ENCODE results near the gene THAP4.
"Not testable (repeated sequence)": the region's sequence is repeated elsewhere in the genome, so short reads cannot be mapped to it uniquely, and the experiment has no call there.

The THAP4 gene

DNA sequence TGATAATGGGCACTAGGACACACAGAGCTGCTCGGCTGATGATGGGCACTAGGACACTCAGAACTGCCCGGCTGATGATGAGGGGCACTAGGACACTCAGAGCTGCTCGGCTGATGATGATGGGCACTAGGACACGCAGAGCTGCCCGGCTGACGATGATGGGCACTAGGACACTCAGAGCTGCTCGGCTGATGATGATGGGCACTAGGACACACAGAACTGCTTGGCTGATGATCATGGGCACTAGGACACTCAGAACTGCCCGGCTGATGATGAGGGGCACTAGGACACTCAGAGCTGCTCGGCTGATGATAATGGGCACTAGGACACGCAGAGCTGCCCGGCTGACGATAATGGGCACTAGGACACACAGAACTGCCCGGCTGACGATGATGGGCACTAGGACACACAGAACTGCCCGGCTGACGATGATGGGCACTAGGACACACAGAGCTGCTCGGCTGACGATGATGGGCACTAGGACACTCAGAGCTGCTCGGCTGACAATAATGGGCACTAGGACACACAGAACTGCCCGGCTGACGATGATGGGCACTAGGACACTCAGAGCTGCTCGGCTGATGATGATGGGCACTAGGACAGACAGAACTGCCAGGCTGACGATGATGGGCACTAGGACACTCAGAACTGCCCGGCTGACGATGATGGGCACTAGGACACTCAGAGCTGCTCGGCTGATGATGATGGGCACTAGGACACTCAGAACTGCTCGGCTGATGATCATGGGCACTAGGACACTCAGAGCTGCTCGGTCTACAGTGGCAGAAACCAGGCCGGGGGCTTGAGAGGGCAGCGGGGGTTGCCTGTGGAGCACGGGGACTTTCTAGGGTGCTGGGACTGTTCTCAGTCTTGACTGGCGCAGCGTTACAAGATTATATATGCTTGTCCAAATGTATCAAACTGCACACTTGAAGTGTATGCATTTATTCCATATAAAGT lies 46.2 kb downstream of the THAP4 start:
- not testable (repeated sequence) for FAIRE-seq; DNase-seq (ENCODE audit: low spot score)

DNA sequence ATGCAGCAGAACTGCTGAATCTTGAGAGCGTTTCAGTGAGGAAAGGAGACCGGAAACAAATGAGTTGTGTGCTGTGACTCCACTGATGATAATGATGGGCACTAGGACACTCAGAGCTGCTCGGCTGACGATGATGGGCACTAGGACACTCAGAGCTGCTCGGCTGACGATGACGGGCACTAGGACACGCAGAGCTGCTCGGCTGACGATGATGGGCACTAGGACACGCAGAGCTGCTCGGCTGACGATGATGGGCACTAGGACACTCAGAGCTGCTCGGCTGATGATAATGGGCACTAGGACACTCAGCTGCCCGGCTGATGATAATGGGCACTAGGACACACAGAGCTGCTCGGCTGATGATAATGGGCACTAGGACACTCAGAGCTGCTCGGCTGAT lies 47.1 kb downstream of the THAP4 start:
- FAIRE-seq = not testable (repeated sequence)

DNA sequence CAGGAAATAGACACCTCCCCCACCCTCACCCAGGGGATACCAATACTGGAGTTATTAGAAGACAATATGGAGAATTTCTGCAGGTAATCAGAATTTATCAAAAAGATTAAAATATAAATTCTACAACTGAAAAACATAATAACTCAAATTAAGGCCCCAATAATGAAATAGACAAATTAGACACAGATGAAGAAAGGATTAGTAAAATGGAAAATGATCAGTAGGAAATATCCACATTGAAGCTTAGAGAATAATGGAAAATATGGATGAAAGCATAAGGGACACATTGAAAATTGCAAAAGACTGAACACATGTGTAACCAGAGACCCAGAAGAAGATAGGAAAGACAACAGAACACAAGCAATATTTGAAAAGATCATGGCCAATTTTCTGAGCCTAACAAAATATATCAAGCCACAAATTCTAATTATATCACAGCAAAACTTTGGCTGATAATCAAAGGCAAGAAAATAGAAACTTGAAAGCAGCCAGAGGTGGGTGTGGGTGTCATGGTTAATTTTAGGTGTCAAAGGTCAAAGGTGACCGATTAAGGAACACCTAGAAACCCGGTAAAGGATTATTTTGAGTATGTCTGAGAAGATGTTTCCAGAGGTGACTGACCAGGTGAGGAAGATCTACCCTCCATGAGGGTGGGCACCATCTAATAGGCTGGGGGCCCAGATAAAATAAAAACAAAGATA lies 50.2 kb downstream of the THAP4 start:
- FAIRE-seq = no peak
- peak; percentile 45 for DNase-seq (ENCODE audit: low spot score)

More for the DNA sequence above, 47.1 kb downstream of the THAP4 start:
- not testable (repeated sequence) for DNase-seq (ENCODE audit: low spot score)

DNA sequence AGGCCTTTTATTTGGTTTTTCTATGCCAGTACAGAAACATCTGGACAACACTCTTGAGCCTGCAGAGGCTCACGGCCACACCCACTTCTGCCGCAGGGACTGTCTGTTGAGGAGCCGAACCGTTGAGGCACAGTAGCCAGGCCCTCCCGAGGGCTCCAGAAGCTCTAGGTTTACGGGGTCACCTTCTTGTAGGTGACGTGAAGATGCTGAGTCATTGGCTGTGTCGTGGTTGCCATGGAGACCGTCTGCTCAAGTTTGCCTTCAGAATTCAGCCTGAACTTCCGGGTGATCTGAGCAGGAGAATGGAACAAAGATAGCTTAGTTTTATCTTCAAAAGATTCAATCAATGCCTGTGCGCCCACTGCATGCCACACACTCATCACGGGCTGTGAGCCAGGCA lies 52.5 kb downstream of the THAP4 start:
- no peak for FAIRE-seq
- DNase-seq (ENCODE audit: low spot score) = peak; percentile 34

DNA sequence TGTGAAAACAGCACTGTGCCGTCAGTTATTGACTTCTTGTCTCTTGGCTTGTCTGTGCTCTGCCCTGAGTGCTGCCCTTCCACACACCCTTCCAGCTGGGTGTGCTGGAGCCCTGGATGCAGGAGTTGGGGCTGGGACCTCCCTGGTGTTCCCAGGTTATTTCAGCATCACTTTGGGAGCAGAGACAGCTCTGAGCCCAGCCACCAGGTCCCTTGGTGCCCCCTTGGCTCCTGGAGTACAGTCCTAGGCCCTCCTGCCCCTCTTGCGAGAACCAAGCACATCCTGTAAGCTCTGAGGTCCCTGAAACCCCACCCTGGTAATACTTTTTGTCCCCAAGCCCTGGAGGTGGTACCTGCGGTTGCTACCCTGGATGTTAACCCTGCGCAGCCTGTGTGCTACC lies 54.2 kb downstream of the THAP4 start:
- DNase-seq (ENCODE audit: low spot score) (no peak), FAIRE-seq (no peak)

DNA sequence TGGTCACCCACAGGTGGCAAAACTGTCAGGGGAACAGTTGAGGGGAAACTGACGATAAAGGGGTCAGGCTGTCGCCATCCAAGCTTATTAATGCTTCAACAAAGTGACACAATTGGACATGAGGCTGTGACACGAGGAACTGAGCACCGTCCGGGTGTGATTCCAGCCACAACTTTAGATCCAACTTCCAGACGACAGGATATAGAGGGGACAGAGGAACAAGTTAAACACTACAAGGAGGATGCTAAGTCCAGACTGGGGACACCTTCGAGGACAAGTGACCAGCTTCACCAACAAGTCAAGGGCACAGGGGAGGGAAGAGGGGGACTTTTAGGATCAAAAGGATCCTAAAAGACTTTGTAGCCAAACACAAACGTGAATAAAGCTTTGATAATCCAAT lies 54.6 kb downstream of the THAP4 start:
- DNase-seq (ENCODE audit: low spot score) (no peak), FAIRE-seq (no peak)

DNA sequence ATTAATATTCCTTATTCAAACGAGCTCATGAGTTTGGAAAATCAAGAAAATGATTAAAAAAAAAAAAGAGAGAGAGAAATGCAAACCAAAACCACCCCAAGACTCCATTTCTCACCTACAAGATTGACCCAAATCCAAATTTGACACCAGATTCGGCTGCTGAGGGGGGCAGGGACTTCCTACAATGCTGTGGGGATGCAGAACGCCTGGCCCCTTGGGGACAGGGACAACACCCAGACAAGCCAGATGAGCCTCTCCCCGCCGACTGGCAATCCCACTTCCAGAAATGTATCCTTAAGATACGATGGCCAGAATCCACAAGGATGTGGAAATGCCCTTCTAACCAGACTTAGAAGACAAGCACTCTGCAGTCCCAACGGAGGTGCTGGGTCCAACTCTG lies 57.7 kb downstream of the THAP4 start:
- FAIRE-seq = no peak
- DNase-seq (ENCODE audit: low spot score) = no peak

DNA sequence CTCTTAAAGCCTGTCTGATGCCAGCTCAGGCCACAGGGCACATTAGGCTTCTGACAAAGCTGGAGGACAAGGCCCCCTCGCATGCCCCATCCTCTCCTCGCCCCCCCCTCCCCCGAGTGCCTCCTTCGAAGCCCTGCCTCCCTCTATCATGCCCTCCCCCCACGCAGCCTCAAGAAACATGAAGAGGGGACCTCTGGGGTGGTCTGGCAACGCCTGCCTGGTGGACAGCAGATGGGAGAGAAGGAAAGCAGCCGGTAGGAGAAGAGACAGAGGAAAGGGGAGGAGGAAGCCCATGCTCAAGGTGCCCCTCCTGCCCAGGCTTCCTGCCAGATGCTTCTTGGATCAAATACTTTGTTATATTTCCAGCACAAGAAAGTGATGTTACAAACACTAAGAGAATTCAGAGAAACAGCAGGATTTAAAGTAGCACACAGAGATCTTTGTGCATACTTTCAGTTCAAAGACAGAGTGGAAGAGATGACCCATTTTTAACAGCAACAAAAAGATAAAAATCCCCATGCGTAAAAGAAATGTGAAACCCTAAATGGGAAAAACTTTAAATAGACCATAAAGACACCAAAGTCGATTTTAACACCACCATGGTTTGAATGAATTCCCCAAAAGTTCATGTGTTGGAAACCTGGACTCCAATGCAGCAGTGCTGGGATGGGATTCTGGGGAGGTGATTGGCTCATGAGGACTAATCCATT lies 59.4 kb downstream of the THAP4 start:
- DNase-seq (ENCODE audit: low spot score) (no peak), FAIRE-seq (no peak)

DNA sequence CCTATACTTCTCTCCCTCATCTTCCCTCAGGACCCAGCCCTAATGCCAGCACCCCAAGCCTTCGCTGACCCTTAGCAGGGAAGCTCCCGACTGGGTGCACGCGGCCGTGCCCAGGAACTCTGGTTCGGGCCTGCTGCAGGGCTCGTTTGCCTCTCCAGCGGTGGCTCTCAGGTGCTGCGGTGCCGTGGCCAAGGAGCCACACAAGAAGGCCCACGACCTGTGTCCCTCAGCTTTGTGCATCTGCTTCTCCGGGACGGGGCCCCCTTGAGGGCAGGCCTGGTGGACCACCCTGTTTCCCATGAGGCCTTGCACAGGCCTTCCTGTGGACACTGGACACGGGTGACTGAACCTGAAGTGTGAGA lies 60.7 kb downstream of the THAP4 start:
- FAIRE-seq = no peak
- DNase-seq (ENCODE audit: low spot score) = no peak

DNA sequence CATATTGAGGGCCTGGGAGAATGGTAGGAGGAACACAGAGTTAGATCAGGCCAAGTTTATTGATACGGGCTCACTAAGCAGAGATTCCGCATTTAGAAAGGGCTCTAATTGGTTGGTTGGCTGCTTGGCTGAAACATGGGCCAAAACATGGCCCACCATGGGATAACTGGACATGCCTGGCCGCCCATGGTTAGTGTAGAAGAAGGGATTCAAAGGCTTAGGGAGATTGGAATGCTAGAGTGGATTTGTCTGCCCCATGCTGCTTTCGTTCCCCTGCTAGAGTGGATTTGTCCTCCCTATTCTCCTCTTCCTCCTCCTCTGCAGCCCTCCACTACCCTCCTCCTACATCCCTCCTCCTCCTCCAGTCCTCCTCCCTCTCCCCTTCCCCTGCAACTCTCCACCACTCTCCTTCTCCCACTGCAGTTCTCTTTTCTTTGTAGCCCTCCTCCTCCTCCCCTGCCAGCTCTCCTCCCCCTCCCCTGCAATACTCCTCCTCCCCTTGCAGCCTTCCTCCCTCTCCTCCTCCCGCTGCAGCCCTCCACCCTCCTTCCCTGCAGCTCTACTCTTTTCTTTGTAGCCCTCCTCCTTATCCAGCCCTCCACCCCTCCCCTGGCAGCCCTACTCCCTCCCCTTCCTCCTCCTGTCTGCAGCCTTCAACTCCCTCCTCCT lies 61.2 kb downstream of the THAP4 start:
- FAIRE-seq (no peak), DNase-seq (ENCODE audit: low spot score) (no peak)

DNA sequence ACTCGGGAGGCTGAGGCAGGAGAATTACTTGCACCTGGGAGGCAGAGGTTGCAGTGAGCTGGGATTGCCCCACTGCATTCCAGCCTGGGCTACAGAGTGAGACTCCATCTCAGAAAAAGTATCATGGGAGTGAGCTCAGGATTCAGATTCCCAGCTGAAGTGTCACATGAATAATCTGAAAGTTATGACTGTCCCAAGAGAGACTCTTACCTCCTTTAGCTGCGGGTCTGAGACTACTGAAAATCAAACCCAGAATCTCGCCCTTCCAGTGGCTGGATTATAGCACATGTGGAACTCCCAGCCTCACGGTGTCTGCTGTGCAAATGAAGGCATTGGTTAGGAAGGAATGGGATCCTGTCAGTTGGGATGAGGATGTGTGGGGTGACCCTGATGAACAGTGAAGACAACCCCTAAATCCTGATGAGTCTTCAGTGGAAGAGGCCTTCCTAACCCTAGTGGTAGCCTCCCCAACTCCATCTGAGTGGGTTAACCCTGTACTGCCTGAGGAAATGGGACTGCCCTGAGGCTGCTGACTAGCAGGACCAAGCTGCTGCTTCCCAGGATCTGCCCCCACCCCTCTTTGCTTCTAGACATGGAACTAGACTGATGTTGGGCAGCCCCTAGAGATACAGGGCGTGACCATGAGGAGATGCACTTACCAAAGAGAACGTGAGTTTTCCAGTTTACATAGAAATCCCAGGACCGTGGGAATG lies 61.9 kb downstream of the THAP4 start:
- DNase-seq (ENCODE audit: low spot score) (no peak), FAIRE-seq (no peak)

DNA sequence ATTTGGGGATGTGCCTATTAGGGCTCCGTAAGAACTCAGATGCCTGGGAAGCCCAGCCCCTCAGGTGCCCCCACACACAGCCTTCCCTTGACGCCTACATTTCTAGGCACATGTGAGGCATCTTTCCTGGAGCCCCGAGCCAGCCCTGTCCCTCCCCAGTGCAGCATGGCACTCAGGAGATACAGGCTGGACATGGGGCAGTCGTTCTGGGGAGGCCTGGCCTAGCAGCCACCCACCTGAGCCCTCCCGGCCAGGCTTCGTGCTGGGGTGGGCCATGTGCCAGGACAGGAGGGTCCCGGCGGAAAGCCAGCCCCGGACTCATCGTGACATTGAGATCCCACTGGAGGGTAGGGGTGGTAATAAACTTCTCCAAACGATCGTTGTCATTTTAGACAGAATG lies 63.2 kb downstream of the THAP4 start:
- DNase-seq (ENCODE audit: low spot score) (no peak), FAIRE-seq (no peak)

DNA sequence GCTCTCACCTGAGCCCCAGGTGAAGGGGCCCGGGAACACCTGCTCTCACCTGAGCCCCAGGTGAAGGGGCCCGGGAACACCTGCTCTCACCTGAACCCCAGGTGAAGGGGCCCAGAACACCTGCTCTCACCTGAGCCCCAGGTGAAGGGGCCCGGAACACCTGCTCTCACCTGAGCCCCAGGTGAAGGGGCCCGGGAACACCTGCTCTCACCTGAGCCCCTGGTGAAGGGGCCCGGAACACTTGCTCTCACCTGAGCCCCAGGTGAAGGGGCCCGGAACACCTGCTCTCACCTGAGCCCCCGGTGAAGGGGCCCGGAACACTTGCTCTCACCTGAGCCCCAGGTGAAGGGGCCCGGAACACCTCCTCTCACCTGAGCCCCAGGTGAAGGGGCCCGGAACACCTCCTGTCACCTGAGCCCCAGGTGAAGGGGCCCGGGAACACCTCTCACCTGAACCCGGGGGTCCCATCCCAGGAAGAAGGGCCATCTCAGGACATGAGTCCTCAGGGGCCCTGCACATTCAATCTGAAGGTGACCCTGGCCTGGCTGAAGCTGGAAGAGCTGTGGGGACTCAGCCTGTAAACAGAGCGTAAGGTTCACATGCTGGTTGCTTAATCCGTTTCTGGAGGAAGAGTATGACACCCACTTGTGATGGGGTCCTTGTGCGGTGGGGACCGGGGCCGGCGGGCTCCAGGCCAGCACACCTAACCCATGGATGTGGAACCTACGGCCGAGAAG lies 63.9 kb downstream of the THAP4 start:
- DNase-seq (ENCODE audit: low spot score); FAIRE-seq: not testable (repeated sequence)

DNA sequence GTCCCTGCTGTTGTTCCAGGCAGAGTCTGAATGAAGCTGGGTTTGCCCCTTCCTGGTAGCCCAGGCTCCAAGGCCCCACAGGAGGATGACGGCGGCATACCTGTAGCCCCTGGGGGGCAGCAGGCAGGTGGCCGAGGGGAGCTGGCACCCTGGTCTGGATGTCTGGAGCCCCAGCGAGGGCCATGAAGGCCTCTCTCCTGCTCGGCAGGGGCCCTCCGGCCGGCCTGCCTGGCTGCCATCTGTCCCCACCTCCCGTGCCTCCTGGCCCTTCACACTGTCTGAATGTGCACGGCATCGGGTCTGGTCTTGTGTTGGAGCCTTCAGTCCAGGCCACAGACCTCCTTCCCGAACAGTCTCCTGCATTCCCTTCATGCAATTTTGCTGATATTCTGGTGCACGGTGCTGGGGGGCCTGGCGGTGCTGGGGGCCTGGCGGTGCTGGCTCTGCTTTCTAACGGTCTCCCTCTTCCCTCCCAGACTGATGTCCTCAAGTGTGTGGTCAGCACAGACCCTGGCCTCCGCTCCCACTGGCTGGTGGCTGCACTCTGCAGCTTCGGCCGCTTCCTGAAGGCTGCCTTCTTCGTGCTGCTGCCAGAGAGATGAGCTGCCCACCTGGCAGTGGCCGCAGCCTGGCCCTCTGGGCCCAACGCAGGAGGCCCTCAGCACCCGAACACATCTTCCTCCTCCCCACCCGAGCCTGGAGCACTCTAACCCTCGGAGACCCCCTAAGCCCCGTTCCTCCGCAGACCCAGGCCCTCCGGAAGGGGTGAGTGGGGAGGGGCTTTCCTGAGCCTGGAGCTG lies 64.9 kb downstream of the THAP4 start:
- FAIRE-seq (no peak), DNase-seq (ENCODE audit: low spot score) (no peak)

DNA sequence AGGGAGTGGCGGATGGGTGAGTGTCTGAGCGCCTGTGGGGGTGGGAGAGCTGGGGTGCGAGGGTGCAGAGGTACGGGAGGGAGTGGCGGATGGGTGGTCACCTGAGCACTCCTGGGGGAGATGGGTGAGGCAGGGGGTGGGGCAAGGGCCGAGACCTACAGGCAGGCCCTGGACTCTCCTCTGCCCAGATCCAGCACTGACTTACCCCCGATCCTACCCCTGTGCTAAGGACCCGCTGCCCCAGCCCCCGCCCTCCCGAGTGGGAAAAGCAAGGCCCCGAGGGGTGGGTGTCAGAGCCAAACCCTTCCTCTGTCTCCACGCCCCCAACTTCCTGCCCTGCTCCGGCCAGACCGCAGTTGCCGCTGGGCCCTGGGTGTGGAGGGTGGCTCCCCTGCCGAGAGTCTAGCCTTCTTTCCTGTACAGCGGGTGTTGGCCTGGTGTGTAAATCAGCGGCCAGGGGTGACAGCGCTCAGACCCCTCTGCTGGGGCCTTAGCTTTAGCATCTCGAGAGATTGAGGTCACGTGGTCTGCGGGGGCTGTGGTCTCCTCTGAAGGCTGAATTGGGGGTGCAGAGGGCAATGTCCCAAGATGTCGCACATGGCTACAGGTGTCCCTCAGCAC lies 65.9 kb downstream of the THAP4 start:
- no peak for DNase-seq (ENCODE audit: low spot score)
- no peak for FAIRE-seq

DNA sequence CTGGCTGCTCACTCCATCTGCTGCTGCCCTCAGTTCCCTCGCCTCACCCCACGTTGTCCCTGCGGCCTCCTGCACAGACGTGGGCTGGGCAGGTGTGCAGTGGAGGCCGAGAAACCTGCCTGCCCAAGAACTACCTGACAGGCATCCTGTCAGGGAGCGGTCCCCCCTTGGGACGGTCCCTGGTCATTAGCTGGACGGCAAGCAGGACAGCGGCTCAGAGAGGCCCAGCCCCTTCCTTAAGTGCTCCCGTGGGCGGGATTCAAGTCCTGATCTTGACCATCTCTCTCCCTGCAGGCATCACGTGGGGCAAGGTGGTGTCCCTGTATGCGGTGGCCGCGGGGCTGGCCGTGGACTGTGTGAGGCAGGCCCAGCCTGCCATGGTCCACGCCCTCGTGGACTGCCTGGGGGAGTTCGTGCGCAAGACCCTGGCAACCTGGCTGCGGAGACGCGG lies 67.1 kb downstream of the THAP4 start:
- no peak for FAIRE-seq
- DNase-seq (ENCODE audit: low spot score) = no peak

DNA sequence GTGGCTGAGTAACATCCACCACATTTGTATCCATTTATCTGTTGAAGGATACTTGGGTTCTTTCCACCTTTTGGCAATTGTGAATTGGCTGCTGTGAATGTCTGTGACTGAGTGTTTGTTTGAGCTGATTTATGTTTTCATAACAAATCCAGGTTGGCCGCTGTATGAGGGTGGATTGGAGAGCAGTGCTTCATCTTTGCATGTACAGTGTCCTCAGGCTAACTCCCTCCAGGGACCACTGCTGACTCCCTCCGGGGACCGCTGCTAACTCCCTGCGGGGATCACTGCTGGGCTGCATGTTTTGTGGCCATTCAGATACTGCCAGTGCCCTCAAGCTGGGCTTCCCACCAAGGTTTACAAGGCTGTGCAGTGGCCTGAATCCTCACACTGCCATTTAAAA lies 68.2 kb downstream of the THAP4 start:
- FAIRE-seq = no peak
- no peak for DNase-seq (ENCODE audit: low spot score)

DNA sequence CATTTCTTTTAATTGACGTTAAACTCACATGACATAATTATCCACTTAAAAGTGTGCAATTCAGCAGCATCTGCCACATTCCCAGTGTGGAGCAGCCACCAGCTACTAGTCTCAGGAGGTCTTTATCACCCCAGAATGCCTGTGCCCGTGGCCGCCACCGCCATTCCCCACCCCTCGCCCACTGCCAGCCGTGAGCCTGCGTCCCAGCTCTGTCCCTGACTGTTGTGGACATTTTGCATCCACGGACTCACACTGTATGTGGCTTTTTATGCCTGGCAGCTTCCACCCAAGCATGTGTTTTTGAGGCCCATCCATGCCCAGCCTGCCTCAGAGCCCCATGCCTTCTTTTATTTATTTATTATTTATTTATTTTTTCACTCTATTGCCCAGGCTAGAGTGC lies 69.2 kb downstream of the THAP4 start:
- FAIRE-seq = no peak
- no peak for DNase-seq (ENCODE audit: low spot score)

DNA sequence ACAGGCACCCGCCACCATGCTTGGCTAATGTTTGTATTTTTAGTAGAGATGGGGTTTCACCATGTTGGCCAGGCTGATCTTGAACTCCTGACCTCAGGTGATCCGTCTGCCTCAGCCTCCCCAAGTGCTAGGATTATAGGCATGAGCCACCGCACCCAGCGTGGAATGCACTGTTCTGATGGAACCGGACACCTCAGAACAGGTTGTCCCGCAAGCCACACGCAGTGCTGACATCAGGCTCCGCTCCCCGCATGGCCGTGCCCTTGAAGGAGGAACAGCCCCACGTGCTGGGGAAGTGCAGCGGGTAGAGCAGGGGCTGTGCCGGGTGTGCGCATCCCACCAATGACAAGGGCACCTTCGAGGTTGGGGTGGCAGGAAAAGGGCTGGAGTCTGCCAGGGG lies 69.7 kb downstream of the THAP4 start:
- not testable (repeated sequence) for DNase-seq (ENCODE audit: low spot score); FAIRE-seq

Measured in RCC 7860 (cell line).